Activated CD8-positive, alpha-beta T cell treated with anti-CD3 and anti-CD28 coated beads, Interleukin-2, amount 10 ng/mL, durations not matched to agents 7 days and 5 days (primary cell): ENCODE data around the gene SELENOI. TPM values are rescaled to one million over a fixed set of nuclear protein-coding genes. Genes with fewer than 3 reads are reported as not detected.
"Not testable (repeated sequence)": the region's sequence is repeated elsewhere in the genome, so short reads cannot be mapped to it uniquely, and the experiment has no call there.

Source experiments
- ATAC-seq: fragments of 150-1000 bp; cut with Tn5 transposase; one replicate; pipeline ENCODE4 v1.10.0; 2021; ENCODE audit warnings: moderate library complexity
- CTCF ChIA-PET: fragments of 350-600 bp; sonication (Branson Sonifier 250); formaldehyde crosslinking; loops from one replicate; lab custom pipeline; 2021; ENCODE audit warnings: antibody characterized with exemption; lab: Charles Lee
- POLR2A ChIA-PET: fragments of 350-600 bp; sonication (Branson Sonifier 250); formaldehyde crosslinking; loops from one replicate; lab custom pipeline; 2021; ENCODE audit warnings: antibody characterized with exemption; lab: Charles Lee
- DNase-seq: peaks from one replicate; pipeline ENCODE4 v3.0.0-alpha.2; 2020
- H3K27ac Mint-ChIP-seq: one replicate; pipeline ENCODE4 v1.8.0; 2021; ENCODE audit warnings: mild to moderate bottlenecking, mixed read lengths
- H3K27me3 Mint-ChIP-seq: one replicate; pipeline ENCODE4 v1.8.0; 2021; ENCODE audit warnings: low read depth, mixed read lengths
- H3K36me3 Mint-ChIP-seq: one replicate; pipeline ENCODE4 v1.8.0; 2021; ENCODE audit warnings: low read depth, mixed read lengths
- H3K4me1 Mint-ChIP-seq: one replicate; pipeline ENCODE4 v1.8.0; 2021; ENCODE audit warnings: low read depth, mixed read lengths
- H3K4me3 Mint-ChIP-seq: one replicate; pipeline ENCODE4 v1.8.0; 2021; ENCODE audit warnings: mild to moderate bottlenecking, mixed read lengths
- H3K9me3 Mint-ChIP-seq: one replicate; pipeline ENCODE4 v1.8.0; 2022; ENCODE audit warnings: mixed read lengths; ENCODE audit not compliant: insufficient read depth
- total RNA-seq, 2 experiments: library from RNA; stranded (reverse); gene quantifications; one replicate each; pipeline ENCODE4 v1.2.3, GENCODE V29; 2021

SELENOI gene
- total RNA-seq, 2 experiments from 2014 or later, result 36.8 to 37.6 TPM

- Mint-ChIP-seq H3K4me3 (no peak overlapping the region), H3K36me3 (no peaks in the 10 kb centered on the region), H3K4me1 (peaks cover 34% of the 10 kb centered on the region), H3K27me3 (no peaks in the 10 kb centered on the region), H3K27ac (no peak overlapping the region), H3K9me3 (no peaks in the 10 kb centered on the region)
- DNase-seq (no peak), ATAC-seq (no peak)
- CTCF ChIA-PET, result interaction anchor here (0.7 to 1.6 kb wide), 3 partner anchors 12 to 140 kb away, joined by 3 read pairs; no protein-coding TSS in a partner anchor
- POLR2A ChIA-PET, result interaction anchor here (2.3 kb wide), 1 partner anchor 83 kb away, joined by 12 read pairs; the partner anchor contains the start of genes HADHA and HADHB
Observed at GRCh38 chr2:26327291-26328272, 18.4 kb upstream of the SELENOI start.

DNA sequence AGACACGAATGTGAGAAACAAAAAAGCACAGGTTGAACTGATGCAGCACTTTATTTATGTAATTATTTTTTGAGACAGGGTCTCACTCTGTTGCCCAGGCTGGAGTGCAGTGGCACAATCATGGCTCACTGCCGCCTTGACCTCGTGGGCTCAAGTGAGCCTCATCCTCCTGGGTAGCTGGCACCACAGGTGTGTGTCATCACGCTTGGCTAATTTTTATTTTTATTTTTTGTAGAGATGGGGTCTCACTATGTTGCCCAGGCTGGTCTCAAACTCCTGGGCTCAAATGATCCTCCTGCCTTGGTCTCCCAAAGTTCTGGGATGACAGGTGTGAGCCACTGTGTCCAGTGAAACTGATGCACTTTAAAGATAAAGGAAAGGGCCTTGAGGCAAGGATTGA is 16.9 kb upstream of the SELENOI start:
- ChIA-PET POLR2A (interaction anchor here (0.6 kb wide), 1 partner anchor 191 kb away, joined by 3 read pairs; no protein-coding TSS in a partner anchor), CTCF (interaction anchor here (0.6 to 4.4 kb wide), 8 partner anchors 15 to 105 kb away, joined by 3 to 32 read pairs (median 4); partner anchors contain the start of genes HADHA and HADHB)
- H3K36me3 Mint-ChIP-seq, H3K4me3 Mint-ChIP-seq, H3K27me3 Mint-ChIP-seq, DNase-seq, H3K9me3 Mint-ChIP-seq, H3K27ac Mint-ChIP-seq, ATAC-seq: not testable (repeated sequence)
- peaks cover 36% of the 10 kb centered on the region for H3K4me1 Mint-ChIP-seq

DNA sequence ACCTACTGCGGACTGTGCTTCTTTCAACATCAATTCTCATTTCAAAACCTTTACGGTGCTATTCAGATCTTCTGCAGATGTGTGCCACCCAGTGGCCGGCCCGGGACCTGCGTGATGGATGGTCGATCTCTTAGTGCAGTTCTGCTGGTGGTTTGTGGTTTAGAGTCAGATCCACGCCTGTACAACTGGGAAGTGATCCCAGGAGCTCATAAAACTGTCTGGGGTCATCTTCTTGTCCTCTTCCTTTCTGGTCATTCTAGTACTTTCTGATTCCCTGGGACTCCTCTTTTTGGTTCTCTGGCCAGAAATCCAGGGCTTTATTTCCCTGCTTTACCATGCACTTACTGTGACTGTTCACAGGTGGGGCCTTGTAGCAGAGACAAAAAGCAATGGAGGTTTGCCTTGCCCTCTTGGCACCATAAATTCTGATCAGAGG is 15.8 kb upstream of the SELENOI start:
- H3K9me3 Mint-ChIP-seq, result no peaks in the 10 kb centered on the region
- H3K27ac Mint-ChIP-seq, result no peak overlapping the region
- DNase-seq, result peak; percentile 92
- no peak overlapping the region for H3K4me3 Mint-ChIP-seq
- peaks cover 40% of the 10 kb centered on the region for H3K4me1 Mint-ChIP-seq
- H3K36me3 Mint-ChIP-seq, result no peaks in the 10 kb centered on the region
- POLR2A ChIA-PET, result interaction anchor here (1.1 to 1.4 kb wide), 2 partner anchors 86 to 146 kb away, joined by 3 read pairs; partner anchors contain the start of genes HADHA and HADHB
- ATAC-seq, result peak; percentile 95
- CTCF ChIA-PET, result interaction anchor here (0.5 to 4.4 kb wide), 17 partner anchors 8 to 242 kb away, joined by 3 to 32 read pairs (median 3); partner anchors contain the start of genes HADHA, HADHB and SELENOI
- H3K27me3 Mint-ChIP-seq, result no peaks in the 10 kb centered on the region

DNA sequence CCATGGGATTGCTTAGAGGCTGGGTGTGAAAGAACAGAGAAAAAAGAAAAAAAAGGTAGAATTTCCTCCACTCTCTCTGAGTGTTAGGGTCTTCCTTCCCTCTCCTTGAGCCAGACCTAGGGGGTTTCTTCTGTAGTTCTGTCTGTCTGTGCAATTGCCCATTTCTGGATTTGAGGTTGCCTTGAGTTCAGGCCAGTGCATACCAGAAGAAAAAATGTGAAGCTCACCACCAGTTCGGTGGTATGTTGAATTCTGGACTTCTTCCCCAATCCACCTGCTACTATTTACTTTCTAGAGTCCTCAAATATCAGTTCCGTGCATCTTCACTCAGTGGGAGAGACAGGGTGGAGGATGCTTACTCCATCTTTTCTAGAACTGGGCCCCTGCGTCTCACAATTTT is 15.3 kb upstream of the SELENOI start:
- DNase-seq, result no peak
- no peak overlapping the region for H3K4me3 Mint-ChIP-seq
- no peaks in the 10 kb centered on the region for H3K36me3 Mint-ChIP-seq
- POLR2A ChIA-PET, result interaction anchor here (1.1 to 1.4 kb wide), 2 partner anchors 86 to 146 kb away, joined by 3 read pairs; partner anchors contain the start of genes HADHA and HADHB
- CTCF ChIA-PET, result interaction anchor here (0.5 to 4.4 kb wide), 19 partner anchors 9 to 339 kb away, joined by 3 to 32 read pairs (median 3); partner anchors contain the start of genes HADHA, HADHB and SELENOI
- no peak for ATAC-seq
- H3K9me3 Mint-ChIP-seq, result no peaks in the 10 kb centered on the region
- no peaks in the 10 kb centered on the region for H3K27me3 Mint-ChIP-seq
- H3K4me1 Mint-ChIP-seq, result peaks cover 40% of the 10 kb centered on the region
- H3K27ac Mint-ChIP-seq, result no peak overlapping the region

- ChIA-PET POLR2A (interaction anchor here (1.4 kb wide), 1 partner anchor 147 kb away, joined by 3 read pairs; no protein-coding TSS in a partner anchor), CTCF (interaction anchor here (1.2 to 4.4 kb wide), 11 partner anchors 9 to 340 kb away, joined by 3 to 32 read pairs (median 5); partner anchors contain the start of genes HADHA, HADHB and SELENOI)
- not testable (repeated sequence) for H3K4me3 Mint-ChIP-seq, H3K9me3 Mint-ChIP-seq, ATAC-seq, H3K27me3 Mint-ChIP-seq, H3K27ac Mint-ChIP-seq, H3K36me3 Mint-ChIP-seq, DNase-seq
- peaks cover 39% of the 10 kb centered on the region for H3K4me1 Mint-ChIP-seq
Observed at GRCh38 chr2:26331321-26331720, 14.6 kb upstream of the SELENOI start.

- ChIA-PET CTCF (no interaction called here), POLR2A (no interaction called here)
- DNase-seq, result no peak
- Mint-ChIP-seq H3K4me3 (no peak overlapping the region), H3K36me3 (no peaks in the 10 kb centered on the region), H3K9me3 (no peaks in the 10 kb centered on the region), H3K27ac (no peak overlapping the region), H3K27me3 (no peaks in the 10 kb centered on the region), H3K4me1 (peaks cover 26% of the 10 kb centered on the region)
- ATAC-seq, result no peak
Observed at GRCh38 chr2:26333293-26333692, 12.7 kb upstream of the SELENOI start.

GRCh38 chr2:26335231-26335630 is 10.7 kb upstream of the SELENOI start:
- ATAC-seq (no peak), DNase-seq (no peak)
- H3K36me3 Mint-ChIP-seq, result peaks cover 2% of the 10 kb centered on the region
- ChIA-PET CTCF (interaction anchor here (2.9 kb wide), 1 partner anchor 10 kb away, joined by 17 read pairs; the partner anchor contains the start of genes ADGRF3 and SELENOI), POLR2A (interaction anchor here (1.6 kb wide), 1 partner anchor 12 kb away, joined by 5 read pairs; the partner anchor contains the start of gene ADGRF3)
- no peaks in the 10 kb centered on the region for H3K27me3 Mint-ChIP-seq
- no peak overlapping the region for H3K4me3 Mint-ChIP-seq
- no peaks in the 10 kb centered on the region for H3K9me3 Mint-ChIP-seq
- no peak overlapping the region for H3K27ac Mint-ChIP-seq
- peaks cover 16% of the 10 kb centered on the region for H3K4me1 Mint-ChIP-seq

DNA sequence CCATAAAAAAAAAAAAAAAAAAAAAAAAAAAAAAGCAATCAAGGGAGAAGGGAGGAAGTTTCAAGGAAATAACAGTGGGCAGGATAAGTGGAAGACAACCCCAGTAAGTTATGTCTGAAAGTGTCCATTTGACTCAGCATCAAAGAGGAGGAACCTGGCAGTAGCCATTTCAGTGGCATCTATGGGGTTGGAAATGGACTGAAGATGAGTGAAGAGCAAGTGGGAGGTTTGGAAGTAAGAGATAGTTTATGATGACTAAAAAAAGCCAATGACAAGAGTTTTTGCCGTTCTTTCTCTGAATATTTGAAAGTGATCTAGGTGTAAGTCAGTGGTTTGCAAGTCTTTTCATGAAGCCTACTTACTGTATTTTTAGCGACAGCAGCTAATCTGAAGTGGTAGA is 9.2 kb upstream of the SELENOI start:
- Mint-ChIP-seq H3K4me3 (no peak overlapping the region), H3K4me1 (peaks cover 14% of the 10 kb centered on the region), H3K27me3 (no peaks in the 10 kb centered on the region), H3K36me3 (peaks cover 2% of the 10 kb centered on the region), H3K9me3 (no peaks in the 10 kb centered on the region), H3K27ac (no peak overlapping the region)
- CTCF ChIA-PET, result interaction anchor here (0.9 to 2.9 kb wide), 2 partner anchors 9 to 12 kb away, joined by 3 to 17 read pairs; partner anchors contain the start of genes ADGRF3 and SELENOI
- no peak for ATAC-seq
- DNase-seq, result no peak
- POLR2A ChIA-PET, result no interaction called here

- POLR2A ChIA-PET, result interaction anchor here (0.8 kb wide), 1 partner anchor 8 kb away, joined by 3 read pairs; the partner anchor contains the start of gene SELENOI
- H3K27ac Mint-ChIP-seq, result no peak overlapping the region
- no peaks in the 10 kb centered on the region for H3K27me3 Mint-ChIP-seq
- CTCF ChIA-PET, result interaction anchor here (0.9 kb wide), 1 partner anchor 11 kb away, joined by 3 read pairs; no protein-coding TSS in a partner anchor
- ATAC-seq (no peak), DNase-seq (no peak)
- H3K36me3 Mint-ChIP-seq, result peaks cover 2% of the 10 kb centered on the region
- H3K4me1 Mint-ChIP-seq, result peaks cover 14% of the 10 kb centered on the region
- no peak overlapping the region for H3K4me3 Mint-ChIP-seq
- no peaks in the 10 kb centered on the region for H3K9me3 Mint-ChIP-seq
Observed at GRCh38 chr2:26337298-26337697, 8.6 kb upstream of the SELENOI start.

DNA sequence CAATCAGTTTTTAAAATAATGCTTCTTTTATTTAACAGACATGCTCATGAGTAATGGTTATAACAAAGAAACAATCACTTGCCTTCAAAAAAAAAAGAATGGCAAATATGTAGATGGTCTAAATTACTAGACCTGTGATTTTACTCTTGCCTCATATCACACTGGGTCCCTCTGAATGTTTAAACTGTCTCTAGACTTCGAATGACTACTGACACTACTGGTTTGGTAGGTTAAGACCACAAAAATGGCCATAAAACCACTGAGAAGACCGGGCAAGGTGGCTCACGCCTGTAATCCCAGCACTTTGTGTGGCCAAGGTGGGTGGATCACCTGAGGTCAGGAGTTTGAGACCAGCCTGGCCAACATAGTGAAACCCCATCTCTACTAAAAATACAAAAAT is 5.1 kb upstream of the SELENOI start:
- Mint-ChIP-seq H3K4me1 (peaks cover 23% of the 10 kb centered on the region), H3K4me3 (no peak overlapping the region), H3K27me3 (no peaks in the 10 kb centered on the region), H3K36me3 (peaks cover 4% of the 10 kb centered on the region), H3K9me3 (no peaks in the 10 kb centered on the region), H3K27ac (no peak overlapping the region)
- ChIA-PET POLR2A (no interaction called here), CTCF (no interaction called here)
- DNase-seq, result no peak
- no peak for ATAC-seq
